Pancreas (tissue), 10 donors: Measurements from ENCODE around the gene CAMK1D. TPM values are rescaled to one million over a fixed set of nuclear protein-coding genes. Genes with fewer than 3 reads are reported as not detected.

Source experiments
- ATAC-seq, 4 donors: fragments of 200-7000 bp; cut with Tn5 transposase; one replicate each; pipeline versions ENCODE4 v1.8.0 to v1.9.1; 2020; ENCODE audit warnings: mild to moderate bottlenecking in 4 of 4, moderate library complexity in 4 of 4
- DNase-seq, 6 donors: peaks; one replicate each; pipeline ENCODE4 v3.0.0-alpha.2; 2020
- FAIRE-seq: peaks from 2 replicates; lab custom pipeline; 2012; peaks lifted over from hg19 to GRCh38; lab: Jason Lieb, UNC
- H3K27ac ChIP-seq, 4 donors: fragments of 200-600 bp; sonication (generic); 1 replicate in 3 of 4; 2 replicates in 1 of 4; pipeline versions ENCODE4 v1.5.0 to v1.8.0; 2020
- H3K27me3 ChIP-seq, 4 donors: fragments of 200-600 bp; one replicate each; pipeline ENCODE4 v1.8.0; 2021
- H3K36me3 ChIP-seq, 3 donors: fragments of 200-600 bp; sonication (generic) in 1 of 3; one replicate each; pipeline versions ENCODE4 v1.5.0 to v1.8.0; 2020 to 2021
- H3K4me1 ChIP-seq, 3 donors: fragments of 200-600 bp; one replicate each; pipeline ENCODE4 v1.8.0; 2021
- H3K4me3 ChIP-seq, 4 donors: fragments of 200-600 bp; sonication (generic) in 2 of 4; one replicate each; pipeline versions ENCODE4 v1.5.0 to v1.8.0; 2020 to 2021
- H3K9me3 ChIP-seq, 4 donors: fragments of 200-600 bp; one replicate each; pipeline ENCODE4 v1.8.0; 2021
- WGBS, 2 donors: extraction: QIAGEN DNeasy Blood & Tissue Kit; methylation state at CpG; one replicate each; pipeline ENCODE4 v1.1.7; 2013; 5-methylcytosine and 5-hydroxymethylcytosine counted together
- intact Hi-C, 3 donors: fragments of 100-400 bp; cut with DNase I; formaldehyde crosslinking; loops; one replicate each; pipeline versions ENCODE4 v1.11.1 to v1.14.2; 2022
- polyA plus RNA-seq, 2 donors: library from polyadenylated mRNA; stranded (reverse); fragments of 200-250 nt; gene quantifications; one replicate each; pipeline ENCODE4 v1.2.3, GENCODE V29; 2013
- total RNA-seq, 6 donors: library from RNA; stranded (reverse); fragmentation: NEBNext Ultra II Directional in 4 of 6; extraction: Animal tissue kit (Norgen Biotek cat#: 25700) in 4 of 6; gene quantifications; one replicate each; pipeline versions ENCODE4 v1.2.1 to v1.2.4, GENCODE V29; 2021 to 2023
- TF ChIP-seq, protein P1 (sequence below), 4 donors: fragments of 200-600 bp; sonication (generic) in 3 of 4; IDR thresholded peaks; one replicate each; pipeline versions ENCODE4 v1.5.0 to v1.8.0; 2021; ENCODE audit warnings: antibody characterized with exemption in 4 of 4
- donor health status: healthy with polysubstance abuse.
- donor health status: DM: no; HTN: no; CAD: no; lungs with moderate emphysema.
- donor health status: DM: no; HTN: no; CAD: no.
- donor health status: control.
- donor health status: control.
- donor health status: Bipolar disorder and iron deficiency.
- donor health status: DM: yes; HTN: yes; CAD: no.
- donor health status: DM: no; HTN: no; CAD: no.
- donor health status: DM: no; HTN: no; CAD: no.
- donor health status: DM: yes; HTN: yes; CAD: no.

CAMK1D gene
- total and polyA plus RNA-seq, 8 donors: 2.9 to 30.1 (median 22.7) TPM

DNA sequence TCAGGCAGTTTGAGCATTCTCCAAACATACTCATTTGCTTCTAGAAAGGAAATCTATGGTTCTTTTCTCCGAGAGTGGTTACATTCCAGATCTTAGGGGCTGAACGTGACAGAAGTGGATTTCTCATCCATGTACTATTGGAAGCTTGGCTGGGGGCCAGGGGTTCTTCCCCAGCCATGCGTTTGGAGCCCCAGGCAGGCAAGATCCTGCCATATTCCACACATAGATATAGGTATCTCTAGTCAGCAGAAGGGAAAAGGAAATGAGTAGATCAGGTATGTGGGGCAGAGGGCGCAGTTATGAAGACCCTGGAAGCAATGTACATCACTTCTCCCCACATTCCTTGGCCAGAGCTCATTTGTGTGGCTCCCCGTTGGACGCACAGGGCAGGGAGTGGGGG is 352.3 kb downstream of the CAMK1D start:
- no peaks in the 10 kb centered on the region for H3K36me3 ChIP-seq
- H3K27ac ChIP-seq: no peak overlapping the region
- no peak for ATAC-seq
- no peaks in the 10 kb centered on the region for H3K9me3 ChIP-seq
- no peak for DNase-seq
- H3K4me1 ChIP-seq: peaks cover 12 to 48% (median 43%) of the 10 kb centered on the region in 3 donors
- TF ChIP-seq, protein P1, sequence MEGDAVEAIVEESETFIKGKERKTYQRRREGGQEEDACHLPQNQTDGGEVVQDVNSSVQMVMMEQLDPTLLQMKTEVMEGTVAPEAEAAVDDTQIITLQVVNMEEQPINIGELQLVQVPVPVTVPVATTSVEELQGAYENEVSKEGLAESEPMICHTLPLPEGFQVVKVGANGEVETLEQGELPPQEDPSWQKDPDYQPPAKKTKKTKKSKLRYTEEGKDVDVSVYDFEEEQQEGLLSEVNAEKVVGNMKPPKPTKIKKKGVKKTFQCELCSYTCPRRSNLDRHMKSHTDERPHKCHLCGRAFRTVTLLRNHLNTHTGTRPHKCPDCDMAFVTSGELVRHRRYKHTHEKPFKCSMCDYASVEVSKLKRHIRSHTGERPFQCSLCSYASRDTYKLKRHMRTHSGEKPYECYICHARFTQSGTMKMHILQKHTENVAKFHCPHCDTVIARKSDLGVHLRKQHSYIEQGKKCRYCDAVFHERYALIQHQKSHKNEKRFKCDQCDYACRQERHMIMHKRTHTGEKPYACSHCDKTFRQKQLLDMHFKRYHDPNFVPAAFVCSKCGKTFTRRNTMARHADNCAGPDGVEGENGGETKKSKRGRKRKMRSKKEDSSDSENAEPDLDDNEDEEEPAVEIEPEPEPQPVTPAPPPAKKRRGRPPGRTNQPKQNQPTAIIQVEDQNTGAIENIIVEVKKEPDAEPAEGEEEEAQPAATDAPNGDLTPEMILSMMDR (IDR thresholded peaks at IDR 0.05): no peak
- intact Hi-C loops: no loop called here
- H3K27me3 ChIP-seq: no peaks in the 10 kb centered on the region
- FAIRE-seq: no peak
- no peak overlapping the region for H3K4me3 ChIP-seq
- WGBS, 2 donors: 64 to 67% methylated on average over 6 of the region's 6 CpGs

DNA sequence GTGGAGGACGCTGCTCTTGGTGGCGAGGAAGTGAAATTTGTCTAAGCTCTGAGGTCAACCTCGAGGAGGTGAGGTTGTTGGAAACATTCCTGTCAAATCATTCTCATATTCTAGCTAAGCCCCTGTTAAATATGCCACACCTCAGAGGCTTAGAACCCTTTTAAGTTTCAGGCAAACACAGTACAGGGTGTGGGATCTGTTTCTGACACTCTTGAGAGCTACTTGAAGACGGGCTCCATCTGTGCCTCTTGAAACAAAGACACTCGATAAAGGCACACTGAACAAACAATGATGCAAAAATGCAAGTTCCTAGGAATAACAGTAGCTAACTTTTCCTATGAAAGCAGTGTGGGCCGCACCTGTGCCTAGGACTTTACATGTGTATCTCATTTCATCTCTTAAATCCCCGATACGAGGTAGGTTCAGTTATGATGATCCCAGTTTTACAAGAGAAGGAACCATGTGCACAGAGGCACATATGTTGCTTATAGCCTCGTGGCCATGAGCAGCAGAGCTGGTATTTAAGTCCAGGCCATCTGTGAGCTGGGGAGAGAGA is 352.9 kb downstream of the CAMK1D start:
- Histone ChIP-seq H3K36me3 (no peaks in the 10 kb centered on the region), H3K27ac (no peak overlapping the region), H3K4me1 (peaks cover 12 to 50% (median 46%) of the 10 kb centered on the region in 3 donors), H3K27me3 (no peaks in the 10 kb centered on the region), H3K4me3 (no peak overlapping the region), H3K9me3 (no peaks in the 10 kb centered on the region)
- TF ChIP-seq, protein P1 (IDR thresholded peaks at IDR 0.05): no peak
- WGBS, 2 donors: 91 to 93% methylated on average over 9 of the region's 9 CpGs
- intact Hi-C loops: no loop called here
- ATAC-seq: no peak
- FAIRE-seq: no peak
- DNase-seq: no peak

DNA sequence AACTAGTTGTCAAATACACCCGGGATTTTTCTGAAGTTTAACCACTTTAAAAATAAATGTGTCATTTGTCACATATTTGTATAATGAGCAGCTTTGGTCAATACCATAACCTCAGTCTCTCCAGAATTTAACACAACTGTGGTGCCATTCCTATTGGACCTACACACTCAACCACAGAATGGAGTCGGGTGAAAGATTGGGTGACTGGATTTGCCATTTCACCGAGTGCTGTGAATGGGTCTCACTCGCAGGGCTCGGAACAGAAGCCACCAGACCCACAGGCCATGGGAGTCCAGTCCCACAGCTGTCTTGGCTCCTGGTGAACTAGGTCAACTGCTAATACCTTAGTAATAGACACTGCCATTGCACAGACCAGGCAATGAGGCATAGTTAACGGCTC is 353.8 kb downstream of the CAMK1D start:
- intact Hi-C loops: no loop called here

DNA sequence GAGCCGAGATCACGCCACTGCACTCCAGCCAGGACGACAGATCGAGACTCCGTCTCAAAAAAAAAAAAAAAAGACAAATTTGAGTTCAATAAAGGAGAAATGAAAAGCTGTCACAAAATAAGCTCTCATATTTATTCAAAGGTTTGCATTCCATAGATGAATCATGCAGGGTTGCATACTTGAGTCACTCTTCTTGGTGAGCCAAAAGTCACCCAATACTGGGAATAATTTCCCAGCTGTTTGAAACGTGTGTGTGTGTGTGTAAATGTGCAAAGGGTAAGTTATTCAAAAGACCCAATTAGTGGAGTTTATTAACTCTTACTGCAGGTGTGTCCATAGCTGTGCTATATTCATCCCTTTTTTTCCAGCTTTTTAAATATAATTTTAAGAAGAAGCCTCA is 354.5 kb downstream of the CAMK1D start:
- no peak for DNase-seq
- peak in 1 of 4 donors; percentile 26 for ATAC-seq
- H3K4me3 ChIP-seq: no peak overlapping the region
- FAIRE-seq: no peak
- WGBS, 2 donors: 75 to 76% methylated on average over 6 of the region's 6 CpGs
- no peaks in the 10 kb centered on the region for H3K9me3 ChIP-seq
- H3K4me1 ChIP-seq: peaks cover 7 to 46% (median 39%) of the 10 kb centered on the region in 3 donors
- intact Hi-C loops: no loop called here
- H3K36me3 ChIP-seq: no peaks in the 10 kb centered on the region
- TF ChIP-seq, protein P1 (IDR thresholded peaks at IDR 0.05): no peak
- no peaks in the 10 kb centered on the region for H3K27me3 ChIP-seq
- no peak overlapping the region for H3K27ac ChIP-seq

More for the DNA sequence above, 353.8 kb downstream of the CAMK1D start:
- Histone ChIP-seq H3K4me1 (peaks cover 12 to 46% (median 46%) of the 10 kb centered on the region in 3 donors), H3K4me3 (no peak overlapping the region), H3K9me3 (no peaks in the 10 kb centered on the region), H3K36me3 (no peaks in the 10 kb centered on the region), H3K27ac (no peak overlapping the region), H3K27me3 (no peaks in the 10 kb centered on the region)
- TF ChIP-seq, protein P1 (IDR thresholded peaks at IDR 0.05): no peak
- no peak for FAIRE-seq
- no peak for DNase-seq
- ATAC-seq: no peak
- WGBS, 2 donors: 89% methylated on average over 6 of the region's 6 CpGs

DNA sequence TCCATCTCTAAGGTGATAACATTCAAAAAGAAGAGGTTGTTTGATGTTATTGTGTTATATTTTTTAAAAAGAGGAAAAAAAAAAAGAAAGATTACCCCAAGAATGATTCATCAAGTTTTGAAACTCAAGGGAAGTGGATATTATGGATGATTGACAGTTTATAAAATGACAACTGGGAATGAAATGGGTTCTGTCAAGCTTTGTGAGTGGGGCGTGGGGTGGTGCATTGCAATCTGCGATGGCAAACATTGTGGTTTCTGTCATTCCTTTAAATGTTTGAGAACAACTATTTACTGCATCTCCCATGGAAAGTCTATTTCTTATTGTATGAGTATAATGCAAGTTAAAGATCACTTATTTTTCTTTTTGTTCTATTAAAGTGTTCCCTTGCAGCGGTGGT is 355.1 kb downstream of the CAMK1D start:
- Histone ChIP-seq H3K36me3 (no peaks in the 10 kb centered on the region), H3K4me3 (no peak overlapping the region), H3K4me1 (peaks cover 4 to 49% (median 35%) of the 10 kb centered on the region in 3 donors), H3K9me3 (no peaks in the 10 kb centered on the region), H3K27ac (no peak overlapping the region), H3K27me3 (no peaks in the 10 kb centered on the region)
- FAIRE-seq: no peak
- 93 to 95% methylated on average over 3 of the region's 3 CpGs for WGBS, 2 donors
- TF ChIP-seq, protein P1 (IDR thresholded peaks at IDR 0.05): no peak
- intact Hi-C loops: no loop called here
- no peak for ATAC-seq
- DNase-seq: no peak
